GM18870 (cell line): ENCODE data around the gene OSBPL9.
"Not testable (repeated sequence)": the region's sequence is repeated elsewhere in the genome, so short reads cannot be mapped to it uniquely, and the experiment has no call there.

Source experiments
- ATAC-seq: cut with Tn5 transposase; IDR thresholded peaks from one replicate; pipeline ENCODE4 v1.9.1; 2021; ENCODE audit warnings: moderate library complexity; ENCODE audit not compliant: unreplicated experiment

Gene OSBPL9

DNA sequence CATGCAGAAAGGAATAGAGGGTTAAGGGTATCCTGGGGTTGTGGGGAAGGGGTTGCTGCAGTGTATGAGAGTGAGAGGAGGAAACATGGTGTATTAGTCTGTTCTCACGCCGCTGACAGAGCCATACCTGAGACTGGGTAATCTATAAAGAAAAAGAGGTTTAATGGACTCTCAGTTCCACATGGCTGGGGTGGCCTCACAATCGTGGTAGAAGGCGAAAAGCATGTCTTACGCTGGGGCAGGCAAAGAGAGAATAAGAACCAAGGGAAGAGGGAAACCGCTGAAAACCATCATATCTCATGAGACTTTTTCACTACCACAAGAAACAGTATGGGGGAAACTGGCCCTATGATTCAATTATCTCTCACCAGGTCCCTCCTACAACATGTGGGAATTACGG is 17.7 kb downstream of the OSBPL9 start:
- ATAC-seq, result no peak

DNA sequence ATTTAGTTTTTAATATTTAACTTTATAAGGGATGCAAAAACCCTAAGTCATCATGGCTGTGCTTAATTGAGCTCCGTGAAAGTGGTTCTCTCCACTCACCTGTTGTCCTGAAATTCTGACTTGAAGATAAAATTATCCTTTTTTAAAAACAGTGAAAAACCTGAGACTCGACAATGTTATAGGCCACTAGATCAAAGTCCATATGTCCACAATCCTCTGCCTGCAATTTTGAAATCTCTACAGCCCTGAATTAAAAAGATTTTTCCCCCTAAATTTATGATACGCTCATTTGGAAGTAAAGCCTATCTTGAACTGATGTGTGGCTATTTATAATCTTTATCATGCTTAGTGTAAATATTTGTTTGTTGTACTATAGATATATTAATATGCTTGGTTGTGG is 18.7 kb downstream of the OSBPL9 start:
- ATAC-seq, result no peak

DNA sequence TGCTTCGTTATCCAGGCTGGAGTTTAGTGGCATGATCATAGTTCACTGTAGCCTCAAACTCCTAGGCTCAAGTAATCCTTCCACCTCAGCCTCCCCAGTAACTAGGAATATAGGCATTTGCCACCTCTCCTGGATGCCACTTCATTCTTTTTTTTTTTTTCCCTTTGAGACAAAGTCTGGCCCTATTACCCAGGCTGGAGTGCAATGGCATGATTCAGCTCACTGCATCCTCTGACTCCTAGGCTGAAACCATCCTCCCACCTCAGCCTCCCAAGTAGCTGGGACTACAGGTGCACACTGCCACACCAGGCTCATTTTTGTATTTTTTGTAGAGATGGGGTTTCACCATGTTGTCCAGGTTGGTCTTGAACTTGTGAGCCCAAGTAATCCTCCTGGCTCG is 19.3 kb downstream of the OSBPL9 start:
- no peak for ATAC-seq

DNA sequence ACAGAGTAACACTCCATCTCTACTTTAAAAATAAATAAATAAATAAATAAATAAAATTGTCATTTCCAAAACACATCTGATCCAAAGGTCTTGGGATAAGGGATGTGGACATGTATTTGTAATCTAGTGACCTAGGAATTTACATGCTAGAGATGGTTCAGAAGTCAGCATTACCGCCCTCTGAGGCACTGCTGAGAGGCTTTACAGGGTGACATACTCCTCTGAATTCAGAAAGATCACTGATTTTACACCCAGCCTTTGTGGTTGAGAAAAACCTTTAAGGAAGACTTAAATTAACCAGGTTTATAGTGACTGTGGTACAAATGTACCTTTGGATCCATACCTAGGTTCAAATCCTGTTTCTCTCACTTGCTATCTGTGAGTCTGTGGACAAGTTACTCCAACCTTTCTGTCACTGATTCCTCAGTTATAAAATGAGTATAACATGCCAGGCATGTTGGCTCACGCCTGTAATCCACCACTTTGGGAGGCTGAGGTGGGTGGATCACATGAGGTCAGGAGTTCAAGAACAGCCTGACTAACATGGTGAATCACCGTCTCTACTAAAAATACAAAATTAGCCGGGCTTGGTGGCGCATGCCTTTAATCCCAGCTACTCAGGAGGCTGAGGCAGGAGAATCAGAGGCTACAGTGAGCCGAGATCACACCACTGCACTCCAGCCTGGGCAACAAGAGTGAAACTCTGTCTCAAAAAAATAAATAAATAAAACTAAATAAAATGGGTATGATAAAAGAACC is 20.1 kb downstream of the OSBPL9 start:
- ATAC-seq, result no peak

DNA sequence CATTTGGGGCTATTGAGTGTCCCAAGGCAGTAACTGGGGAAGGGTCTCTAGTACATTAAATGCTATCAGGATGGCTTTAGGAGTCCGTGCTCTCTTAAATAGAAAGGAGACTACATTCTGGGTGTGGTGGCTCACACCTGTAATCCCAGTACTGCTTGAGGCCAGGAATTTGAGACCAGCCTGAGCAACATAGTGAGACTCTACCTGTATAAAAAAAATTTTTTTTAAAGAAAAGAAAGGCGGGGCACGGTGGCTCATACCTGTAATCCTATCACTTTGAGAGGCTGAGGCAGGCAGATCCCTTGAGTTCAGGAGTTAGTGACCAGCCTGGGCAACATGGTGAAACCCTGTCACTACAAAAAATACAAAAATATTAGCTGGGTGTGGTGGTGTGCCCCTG is 21.5 kb downstream of the OSBPL9 start:
- no peak for ATAC-seq

DNA sequence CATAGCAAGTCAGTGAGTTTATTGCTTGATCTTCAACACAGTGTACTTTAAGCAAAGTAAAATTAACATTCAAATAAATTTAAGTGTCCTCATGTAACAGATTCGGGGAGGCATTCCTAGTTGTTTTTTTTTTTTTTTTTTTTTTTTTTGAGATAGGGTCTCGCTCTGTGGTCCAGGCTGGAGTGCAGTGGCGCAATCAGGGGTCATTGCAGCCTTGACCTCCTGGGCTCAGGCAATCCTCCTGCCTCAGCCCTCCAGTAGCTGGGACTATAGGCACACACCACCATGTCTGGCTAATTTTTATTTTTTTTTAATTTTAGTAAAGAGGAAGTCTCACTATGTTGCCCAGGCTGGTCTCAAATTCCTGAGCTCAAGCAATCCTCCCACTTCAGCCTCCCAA is 22.8 kb downstream of the OSBPL9 start:
- no peak for ATAC-seq

DNA sequence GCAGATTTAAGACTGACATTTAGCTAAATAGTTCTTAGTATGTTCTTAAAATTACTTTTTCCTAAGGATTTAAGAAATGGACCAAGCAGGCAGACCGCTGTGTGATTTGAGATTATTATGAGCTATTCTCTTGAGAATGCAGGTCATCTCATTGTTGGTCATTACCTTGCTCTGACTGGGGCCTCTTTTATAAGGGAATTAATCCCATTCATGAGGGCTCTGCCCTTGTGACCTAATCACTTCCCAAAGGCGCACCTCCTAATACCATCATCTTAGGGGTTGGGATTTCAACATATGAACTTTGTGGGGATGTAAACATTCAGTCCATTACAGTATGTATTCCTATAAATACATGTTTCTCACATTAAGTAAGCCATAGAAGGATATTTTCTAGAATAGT is 24.2 kb downstream of the OSBPL9 start:
- ATAC-seq, result no peak

DNA sequence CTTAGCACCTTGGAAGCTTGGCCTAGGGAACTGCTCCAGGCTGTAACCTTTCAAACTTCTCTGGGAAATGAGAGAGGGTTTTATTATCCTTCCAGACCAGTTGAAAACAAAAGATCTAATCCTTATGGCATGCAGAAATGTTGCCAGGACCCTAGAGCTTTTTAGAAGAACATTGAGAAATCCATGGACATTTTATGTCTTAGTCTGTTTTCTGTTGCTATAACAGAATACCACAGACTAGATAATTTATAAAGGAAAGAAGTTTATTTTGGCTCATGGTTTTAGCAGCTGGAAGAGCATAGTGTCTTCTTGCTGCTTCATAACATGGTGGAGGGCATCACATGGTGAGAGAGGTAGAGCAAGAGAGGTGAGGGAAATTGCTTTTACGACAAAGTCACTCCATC is 25.8 kb downstream of the OSBPL9 start:
- no peak for ATAC-seq

DNA sequence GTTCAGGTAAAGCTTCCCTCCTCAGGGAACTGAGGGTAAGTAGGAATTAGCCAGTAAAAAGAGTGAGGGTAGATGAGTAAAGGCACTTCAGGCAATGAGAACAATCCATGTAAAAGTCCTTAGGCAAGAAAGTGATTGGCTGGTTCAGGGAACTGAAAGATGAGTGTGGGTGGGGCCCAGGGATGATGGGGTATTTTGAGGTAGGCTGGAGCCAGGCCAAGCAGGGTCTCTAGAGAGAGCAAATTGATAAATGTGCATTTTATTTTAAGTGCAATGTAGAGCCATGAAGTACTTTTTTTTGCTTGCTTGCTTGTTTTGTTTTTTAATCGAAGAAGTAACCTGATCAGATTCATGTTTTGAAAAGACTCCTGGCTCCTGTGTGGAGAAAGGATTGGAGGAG is 26.5 kb downstream of the OSBPL9 start:
- ATAC-seq, result no peak

DNA sequence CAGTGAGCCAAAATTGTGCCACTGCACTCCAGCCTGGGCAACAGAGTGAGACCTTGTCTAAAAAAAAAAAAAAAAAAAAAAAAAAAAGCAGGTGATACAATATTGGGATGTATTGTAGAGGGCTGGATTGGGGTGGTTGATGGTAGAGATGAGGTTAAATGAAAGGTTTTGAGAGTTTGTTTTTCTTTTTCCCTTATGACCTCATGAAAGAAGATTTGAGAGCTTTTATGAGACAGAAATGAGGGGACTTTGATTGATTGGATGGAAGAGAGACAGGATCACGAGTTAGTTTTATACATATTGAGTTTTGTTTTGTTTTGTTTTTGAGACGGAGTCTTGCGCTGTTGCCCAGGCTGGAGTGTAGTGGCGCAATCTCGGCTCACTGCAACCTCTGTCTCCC is 27.1 kb downstream of the OSBPL9 start:
- no peak for ATAC-seq

DNA sequence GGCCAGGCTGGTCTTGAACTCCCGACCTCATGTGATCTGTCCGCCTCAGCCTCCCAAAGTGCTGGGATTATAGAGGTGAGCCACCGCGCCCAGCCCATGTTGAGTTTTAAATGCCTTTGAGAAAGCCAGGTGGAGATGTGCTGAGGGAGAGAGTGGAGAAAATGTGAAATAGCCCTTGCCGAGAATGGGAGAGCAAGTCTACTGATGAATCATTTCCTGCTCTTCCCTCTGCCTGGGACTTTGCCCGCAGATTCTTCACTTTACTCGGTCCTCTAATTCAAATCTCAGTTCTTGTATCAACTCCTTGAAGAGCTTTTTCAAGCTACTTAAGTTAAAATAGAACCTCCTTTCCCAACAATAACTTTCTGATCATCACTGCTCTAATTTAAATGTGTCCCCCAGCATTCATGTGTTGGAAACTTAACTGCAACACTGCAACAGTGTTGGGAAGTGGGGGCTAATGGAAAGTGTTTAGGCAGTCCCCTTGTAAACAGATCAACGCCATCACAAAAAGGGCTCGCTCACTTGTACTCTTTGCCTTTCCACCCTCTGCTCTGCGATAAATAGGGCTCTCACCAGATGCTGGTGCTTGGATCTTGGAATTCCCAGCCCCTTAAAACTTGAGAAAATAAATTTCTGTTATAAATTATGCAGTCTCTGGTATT is 27.8 kb downstream of the OSBPL9 start:
- ATAC-seq, result no peak

DNA sequence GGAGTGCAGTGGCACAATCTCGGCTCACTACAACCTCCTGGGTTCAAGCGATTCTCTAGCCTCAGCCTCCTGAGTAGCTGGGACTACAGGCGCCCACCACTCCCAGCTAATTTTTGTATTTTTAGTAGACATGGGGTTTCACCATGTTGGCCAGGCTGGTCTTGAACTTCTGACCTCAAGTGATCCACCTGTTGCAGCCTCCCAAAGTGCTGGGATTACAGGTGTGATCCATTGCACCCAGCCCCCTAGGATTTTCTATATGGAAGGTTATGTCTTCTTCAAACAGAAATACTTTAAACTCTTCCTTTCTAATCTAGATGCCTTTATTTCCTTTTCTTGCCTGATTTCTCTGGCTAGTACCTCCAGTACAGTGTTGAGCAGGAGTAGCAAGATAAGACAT is 29.7 kb downstream of the OSBPL9 start:
- not testable (repeated sequence) for ATAC-seq

DNA sequence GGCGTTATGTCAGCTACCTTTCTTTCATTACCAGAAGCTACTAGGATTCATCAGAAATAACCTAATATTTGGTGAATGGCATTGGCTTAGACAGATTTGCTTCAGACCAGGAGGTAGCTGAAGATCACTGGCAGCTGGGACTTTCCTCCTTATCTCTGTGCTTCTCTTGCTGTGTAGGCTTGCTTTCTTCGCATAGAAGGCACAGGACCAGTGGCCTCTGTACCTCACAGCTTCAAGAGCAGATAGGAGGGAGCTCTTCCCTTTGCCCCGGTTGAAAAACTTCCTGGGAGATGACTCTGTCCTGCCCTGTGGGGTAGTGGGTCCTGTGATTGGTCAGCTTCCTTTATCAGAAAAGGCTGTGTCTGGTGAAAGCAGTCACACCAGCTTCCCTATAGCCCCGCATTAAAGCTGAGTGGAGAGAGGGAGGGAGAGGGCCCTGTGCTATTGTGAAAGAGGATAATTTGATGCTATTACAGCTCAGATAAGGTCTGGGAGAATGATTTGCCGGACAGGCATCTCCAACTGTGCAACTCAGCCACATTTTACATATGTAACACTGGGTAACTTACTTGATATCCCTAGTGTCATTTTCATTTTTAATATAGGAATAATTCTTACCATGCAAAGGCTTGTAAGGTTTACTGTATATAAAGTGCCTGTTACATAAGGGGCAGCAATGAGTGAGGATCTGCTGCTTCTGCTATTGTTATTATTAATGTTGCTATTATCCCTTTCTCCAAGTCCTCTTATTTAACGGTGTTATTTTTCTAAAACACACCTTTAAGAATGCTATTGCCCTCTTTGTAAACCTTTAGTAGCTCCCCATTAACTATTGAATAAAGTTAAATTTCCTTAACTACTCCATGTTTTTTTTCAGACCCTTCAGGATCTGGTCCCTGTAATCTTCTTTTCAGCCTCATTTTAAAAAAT is 31.6 kb downstream of the OSBPL9 start:
- ATAC-seq, result no peak

DNA sequence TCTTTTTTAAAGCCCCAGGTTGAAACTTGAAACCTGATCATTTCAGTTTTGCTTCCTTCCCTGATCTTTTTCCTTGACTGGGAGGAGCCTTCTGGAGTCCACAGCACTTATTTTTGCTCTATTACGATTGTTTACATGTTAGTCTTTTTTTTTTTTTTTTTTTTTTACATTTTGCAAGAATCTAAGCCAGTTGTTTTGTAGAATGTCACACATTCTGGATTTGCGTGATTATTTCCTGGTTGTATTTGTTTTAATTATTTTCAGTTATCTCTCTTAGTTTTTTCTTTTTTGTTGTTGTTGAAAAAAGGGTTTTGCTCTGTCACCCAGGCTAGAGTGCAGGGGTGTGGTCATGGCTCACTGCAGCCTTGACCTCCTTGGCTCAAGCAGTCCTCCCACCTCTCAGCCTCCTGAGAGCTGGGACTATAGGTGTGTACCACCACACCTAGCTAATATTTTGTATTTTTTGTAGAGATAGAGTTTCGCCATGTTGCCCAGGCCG is 32.8 kb downstream of the OSBPL9 start:
- ATAC-seq, result no peak

DNA sequence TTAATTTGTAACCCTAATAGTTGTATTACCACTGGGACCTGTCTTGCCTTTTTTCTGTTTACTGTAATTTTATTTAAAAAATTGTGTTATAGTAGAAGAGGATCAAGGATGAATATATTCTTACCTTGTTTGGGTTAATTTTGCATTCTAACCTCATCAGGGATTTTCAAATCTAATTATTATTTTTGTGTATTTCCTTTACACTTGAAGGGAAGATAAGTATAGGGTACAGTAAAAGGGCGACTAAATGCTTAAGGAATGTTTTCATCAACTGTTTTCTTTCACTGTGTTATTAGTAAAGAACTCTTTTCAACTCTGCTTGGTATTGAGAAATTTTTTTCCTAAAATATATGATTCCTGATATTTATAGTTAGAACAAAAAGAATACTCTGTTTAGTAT is 33.3 kb downstream of the OSBPL9 start:
- no peak for ATAC-seq

DNA sequence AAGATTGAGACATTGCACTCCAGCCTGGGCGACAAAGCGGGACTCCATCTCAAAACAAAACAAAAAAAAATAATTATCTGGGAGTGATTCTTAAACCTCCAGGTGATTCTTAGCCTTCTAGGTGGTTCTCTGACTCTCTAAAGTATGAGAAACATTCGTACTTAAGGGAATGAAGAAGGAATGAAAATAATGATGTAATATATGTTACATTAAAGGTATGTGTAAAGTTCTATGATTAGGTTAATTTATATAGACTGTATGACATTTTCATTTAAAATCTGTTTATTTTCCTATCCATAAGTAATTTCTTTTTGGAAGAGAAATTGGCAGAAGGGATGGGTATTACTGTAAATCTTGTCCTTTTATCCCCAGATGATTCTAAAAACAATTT is 34.7 kb downstream of the OSBPL9 start:
- ATAC-seq, result no peak

DNA sequence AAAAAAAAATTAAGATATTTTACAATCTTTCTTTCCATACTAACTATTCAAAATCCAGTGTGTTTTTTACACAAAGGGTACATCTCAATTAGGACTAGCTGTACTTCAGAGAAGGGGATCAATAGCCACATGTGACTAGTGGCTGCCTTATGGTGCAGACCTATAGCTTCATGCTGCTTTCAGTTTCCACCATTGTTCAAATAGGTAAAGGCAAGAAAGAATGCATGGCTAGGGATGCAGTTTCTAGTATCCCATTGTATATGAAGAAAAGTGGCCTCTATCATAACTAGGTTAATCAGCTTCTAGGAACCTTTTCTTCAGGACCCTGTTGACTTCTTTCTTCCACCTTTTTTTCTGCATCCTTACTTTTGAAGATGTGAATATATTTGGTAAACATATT is 35.7 kb downstream of the OSBPL9 start:
- no peak for ATAC-seq

DNA sequence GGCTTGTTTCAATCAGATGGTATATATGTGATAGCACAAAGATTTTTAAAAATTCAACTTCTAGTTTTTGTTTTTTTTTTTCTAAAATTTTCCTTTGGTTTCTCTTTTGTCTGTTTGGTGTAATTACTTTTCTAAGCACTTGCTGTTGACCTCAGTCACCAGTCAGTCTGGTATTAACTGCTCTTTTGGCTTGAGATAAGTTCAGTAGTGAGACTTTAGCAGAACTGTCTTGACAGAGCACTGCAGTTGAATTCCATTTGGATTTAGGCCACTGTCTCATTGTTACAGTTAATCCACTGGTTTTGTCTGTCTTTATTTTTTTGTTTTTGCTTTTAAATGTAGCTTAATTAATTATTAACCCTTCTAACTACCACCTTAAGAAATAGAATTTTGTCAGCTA is 36.2 kb downstream of the OSBPL9 start:
- ATAC-seq, result no peak

DNA sequence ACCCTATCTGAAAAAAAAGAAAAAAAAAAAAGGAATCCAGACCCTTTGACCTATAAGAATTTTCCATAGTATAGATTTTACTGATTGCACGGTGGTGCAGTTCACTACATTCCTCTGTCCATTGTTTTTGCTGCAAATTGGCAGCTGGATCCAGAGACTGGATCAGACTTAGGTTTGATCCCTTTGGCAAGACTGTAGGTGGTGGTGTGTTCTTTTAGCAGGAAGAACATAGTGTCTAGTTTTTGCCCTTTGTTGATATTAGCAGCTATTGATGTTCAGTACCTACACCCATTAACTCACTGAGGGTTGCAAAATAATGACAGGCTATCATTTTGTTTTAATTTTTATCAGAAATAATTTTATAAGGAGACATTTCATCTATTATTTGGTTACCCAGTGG is 37.1 kb downstream of the OSBPL9 start:
- ATAC-seq, result no peak

DNA sequence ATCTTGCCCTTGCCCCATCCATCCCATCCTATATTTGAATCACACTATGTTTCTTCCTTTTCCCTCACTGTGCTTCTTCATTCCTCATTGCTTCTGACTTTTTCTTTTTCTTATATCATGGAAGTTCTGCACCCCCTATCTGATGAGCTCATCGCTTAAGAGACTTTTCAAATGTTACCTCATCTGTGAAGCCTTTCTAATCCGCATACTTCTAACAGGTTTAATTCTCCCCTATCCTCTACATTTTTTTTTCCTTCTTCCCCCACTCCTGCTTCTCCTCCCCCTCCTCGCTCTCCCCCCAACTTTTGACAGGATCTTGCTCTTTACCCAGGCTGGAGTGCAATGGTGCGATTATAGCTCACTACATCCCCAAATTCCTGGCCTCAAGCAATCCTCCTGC is 39.5 kb downstream of the OSBPL9 start:
- ATAC-seq, result no peak

DNA sequence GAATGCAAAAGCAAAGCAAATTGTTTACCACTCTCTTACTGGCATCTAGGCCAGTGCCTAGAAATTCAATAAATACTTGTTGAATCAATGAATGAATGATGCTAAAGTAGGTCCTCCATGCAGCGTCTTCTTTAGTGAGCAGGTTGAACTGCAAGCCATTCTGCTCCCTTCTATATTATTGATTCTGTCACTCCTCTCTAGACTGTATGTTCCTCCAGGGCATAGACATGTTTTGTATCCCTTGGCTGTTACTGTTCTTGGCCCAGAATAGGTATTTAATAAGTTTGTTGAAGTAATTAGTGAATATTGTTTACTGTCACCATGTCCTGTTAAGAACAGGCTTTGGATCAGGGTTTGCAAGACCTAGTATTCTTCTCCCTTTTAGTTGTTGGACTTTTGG is 43.7 kb downstream of the OSBPL9 start:
- no peak for ATAC-seq

DNA sequence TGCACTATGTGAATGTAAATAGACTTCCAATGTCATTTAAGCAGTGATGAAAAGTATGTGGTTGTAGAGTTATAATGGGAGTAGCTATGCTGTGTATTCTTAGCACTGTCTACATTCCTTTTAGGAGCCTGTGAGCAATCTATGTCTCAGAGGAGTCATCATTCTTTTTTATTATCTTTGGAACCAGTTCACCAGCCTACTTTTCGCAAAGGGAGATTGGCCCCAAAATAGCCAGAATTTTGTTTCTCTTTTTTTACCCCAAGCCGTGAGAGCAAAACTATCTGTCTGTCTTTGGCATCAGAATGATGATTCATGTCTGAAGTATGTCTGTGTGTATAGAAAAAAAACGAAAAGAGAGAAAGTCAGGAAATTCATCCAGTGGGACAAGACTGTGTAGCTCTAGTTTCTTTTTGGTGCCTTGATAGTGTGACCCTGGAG is 44.2 kb downstream of the OSBPL9 start:
- no peak for ATAC-seq
